HK-2 (cell line): ENCODE results near the gene RXFP3.

Experiments used
- DNase-seq: peaks from one replicate; pipeline ENCODE4 v3.0.0-alpha.2; 2018; ENCODE audit not compliant: unreplicated experiment

RXFP3 gene

DNA sequence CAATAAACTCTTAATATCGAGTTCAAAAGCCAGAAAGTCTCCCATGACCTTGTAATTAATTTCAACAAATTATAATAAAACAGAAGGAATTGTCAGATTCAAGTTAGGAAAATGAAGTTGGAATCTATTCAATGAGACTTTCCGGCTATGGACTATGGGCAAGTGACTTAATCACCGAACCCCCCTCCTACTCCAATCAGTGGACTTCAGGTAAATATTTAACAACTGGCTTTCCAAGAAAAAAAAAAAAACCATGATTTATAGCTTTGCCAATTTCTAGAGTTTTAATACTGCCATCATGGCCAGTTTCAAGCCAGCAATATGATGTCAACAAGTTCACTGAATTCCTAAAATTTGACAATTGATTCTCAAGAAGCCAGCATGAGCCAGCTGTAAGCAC lies 43.8 kb downstream of the RXFP3 start:
- no peak for DNase-seq

DNA sequence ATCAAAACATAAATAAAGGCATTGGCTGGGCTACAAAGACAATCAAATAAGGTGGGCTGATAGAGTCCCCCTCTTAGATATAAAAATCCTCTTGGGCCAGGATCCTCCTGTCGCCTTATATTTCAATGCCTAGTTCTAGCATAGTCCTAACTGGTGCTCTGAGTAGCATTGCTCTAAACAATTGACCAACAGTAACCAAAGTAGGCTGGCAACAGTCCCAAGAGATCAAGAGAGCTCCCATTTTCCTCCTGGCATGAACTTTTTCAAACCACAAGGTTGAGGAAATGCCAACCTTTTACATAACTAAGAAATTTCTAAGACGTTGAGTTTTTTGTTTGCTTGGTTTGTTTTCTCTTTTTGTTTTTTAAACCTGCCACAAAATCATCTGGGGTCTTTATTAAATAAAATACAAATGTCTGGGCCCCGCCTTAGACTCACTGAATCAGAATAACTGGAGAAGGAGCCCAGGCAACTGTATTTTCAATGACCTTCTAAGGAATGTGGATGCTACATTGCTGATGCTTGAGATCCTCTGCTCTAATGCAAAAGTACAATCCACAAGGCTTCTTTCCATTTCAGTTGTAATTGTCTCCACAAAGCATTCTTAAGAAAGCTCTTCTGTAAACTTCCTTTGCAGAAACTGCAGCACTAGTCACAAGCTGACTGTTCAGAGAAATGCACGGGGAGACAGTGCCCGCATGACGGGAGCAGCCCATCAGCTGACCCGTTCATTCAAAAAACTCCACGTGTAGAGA lies 45.4 kb downstream of the RXFP3 start:
- no peak for DNase-seq

DNA sequence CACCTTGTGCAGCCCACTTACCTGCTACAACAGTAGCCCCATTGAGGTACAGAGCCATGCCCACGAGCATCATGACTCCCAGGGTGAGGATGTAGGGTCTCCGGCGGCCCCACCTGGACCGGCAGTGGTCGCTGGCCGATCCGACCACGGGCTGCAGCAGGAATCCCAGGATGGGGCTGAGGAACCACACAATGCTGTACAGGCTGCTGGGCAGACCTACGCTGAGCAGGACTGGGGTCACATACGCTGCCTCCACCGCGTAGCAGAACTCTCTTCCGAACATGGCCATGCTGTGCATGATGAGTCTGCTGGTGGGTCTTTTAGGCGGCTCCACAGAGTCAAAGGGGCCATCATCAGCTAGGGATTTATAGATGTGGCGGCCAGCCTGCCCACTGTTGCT lies 48.0 kb downstream of the RXFP3 start:
- no peak for DNase-seq

DNA sequence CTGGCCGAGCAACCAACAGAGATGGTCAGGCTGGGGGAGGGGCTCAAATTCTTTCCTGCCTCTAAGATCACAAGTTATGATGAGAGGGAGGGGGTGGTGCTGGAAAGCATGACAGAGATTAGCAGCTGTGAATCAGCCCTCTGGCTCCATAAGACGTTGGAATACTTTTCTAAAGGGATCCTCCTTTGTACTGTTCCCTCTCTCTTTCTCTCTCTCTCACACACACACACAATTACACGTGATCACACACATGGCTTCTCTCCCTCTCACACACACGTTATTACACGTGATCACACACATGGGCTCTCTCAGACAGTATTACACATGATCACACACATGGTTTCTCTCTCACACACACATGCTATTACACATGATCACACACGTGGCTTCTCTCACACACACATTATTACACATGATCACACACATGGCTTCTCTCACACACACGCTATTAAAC lies 48.5 kb downstream of the RXFP3 start, which contains the start of gene SLC45A2:
Gene SLC45A2, minus strand, starts transcription at position 23 of the 454 bp plus-strand sequence. CDS start 110 bp downstream, outside the sequence.
- no peak for DNase-seq

DNA sequence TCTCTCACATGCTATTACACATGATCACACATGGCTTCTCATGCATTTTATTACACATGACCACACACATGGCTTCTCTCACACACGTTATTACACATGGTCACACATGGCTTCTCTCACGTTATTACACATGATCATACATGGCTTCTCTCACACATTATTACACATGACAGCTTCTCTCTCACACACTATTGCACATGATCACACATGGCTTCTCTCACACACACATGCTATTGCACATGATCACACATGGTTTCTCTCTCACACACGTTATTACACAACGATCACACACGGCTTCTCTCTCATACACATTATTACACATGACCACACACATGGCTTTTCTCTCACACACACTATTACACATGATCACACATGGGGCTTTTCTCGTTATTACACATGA lies 49.3 kb downstream of the RXFP3 start:
- no peak for DNase-seq
